Mesendoderm (in vitro differentiated cells): ENCODE data around the gene COL20A1.
"Not testable (repeated sequence)": the region's sequence is repeated elsewhere in the genome, so short reads cannot be mapped to it uniquely, and the experiment has no call there.

ENCODE experiments used
- DNase-seq: peaks from one replicate; pipeline ENCODE4 v3.0.0; 2013
- H2AK5ac ChIP-seq: 2 replicates; pipeline ENCODE4 v1.6.1; 2013; ENCODE audit warnings: low read length, inconsistent platforms
- H2BK120ac ChIP-seq: 2 replicates; pipeline ENCODE4 v1.6.1; 2013; ENCODE audit warnings: low read depth, mild to moderate bottlenecking, low read length, moderate library complexity, mixed read lengths
- H2BK15ac ChIP-seq: replicated peaks from 2 replicates; pipeline ENCODE4 v1.6.1; 2013; ENCODE audit warnings: low read depth, mild to moderate bottlenecking, moderate library complexity
- H2BK5ac ChIP-seq: 2 replicates; pipeline ENCODE4 v1.6.1; 2013; ENCODE audit warnings: low read length, inconsistent platforms
- H3K18ac ChIP-seq: 2 replicates; pipeline ENCODE4 v1.6.1; 2013; ENCODE audit warnings: mild to moderate bottlenecking, low read length, mixed read lengths
- H3K23ac ChIP-seq: one replicate; pipeline ENCODE4 v1.6.1; 2013; ENCODE audit warnings: low read length
- H3K27ac ChIP-seq: 2 replicates; pipeline ENCODE4 v1.5.1; 2013; ENCODE audit warnings: low read depth, mild to moderate bottlenecking, inconsistent platforms, low read length, moderate library complexity
- H3K27me3 ChIP-seq: 2 replicates; pipeline ENCODE4 v1.6.1; 2013; ENCODE audit warnings: low read length, control low read depth, mild to moderate bottlenecking, inconsistent platforms; ENCODE audit not compliant: insufficient read depth, poor library complexity
- H3K36me3 ChIP-seq: 2 replicates; pipeline ENCODE4 v1.6.1; 2013; ENCODE audit warnings: low read length, inconsistent platforms; ENCODE audit not compliant: control insufficient read depth, insufficient read depth
- H3K4ac ChIP-seq: one replicate; pipeline ENCODE4 v1.6.1; 2013; ENCODE audit warnings: low read depth, mild to moderate bottlenecking, low read length, moderate library complexity
- H3K4me1 ChIP-seq: 2 replicates; pipeline ENCODE4 v1.6.1; 2013; ENCODE audit warnings: low read depth, low read length, inconsistent platforms; ENCODE audit not compliant: control insufficient read depth
- H3K4me2 ChIP-seq: 2 replicates; pipeline ENCODE4 v1.6.1; 2013; ENCODE audit warnings: low read length
- H3K4me3 ChIP-seq: 2 replicates; pipeline ENCODE4 v1.5.1; 2013; ENCODE audit warnings: mild to moderate bottlenecking, low read length
- H3K56ac ChIP-seq: one replicate; pipeline ENCODE4 v1.6.1; 2013; ENCODE audit warnings: low read length
- H3K79me1 ChIP-seq: 2 replicates; pipeline ENCODE4 v1.6.1; 2013; ENCODE audit warnings: low read length, inconsistent platforms
- H3K79me2 ChIP-seq: 2 replicates; pipeline ENCODE4 v1.6.1; 2013; ENCODE audit warnings: mild to moderate bottlenecking, low read length; ENCODE audit not compliant: control insufficient read depth, insufficient read depth
- H3K9ac ChIP-seq: 2 replicates; pipeline ENCODE4 v1.6.1; 2013; ENCODE audit warnings: low read length, inconsistent platforms
- H4K5ac ChIP-seq: one replicate; pipeline ENCODE4 v1.6.1; 2013; ENCODE audit warnings: low read length
- H4K8ac ChIP-seq: one replicate; pipeline ENCODE4 v1.6.1; 2013; ENCODE audit warnings: low read depth, mild to moderate bottlenecking, control low read depth, low read length, moderate library complexity
- whole genome bisulfite sequencing: extraction: QIAGEN DNeasy Blood & Tissue Kit; methylation state at CpG from one replicate; pipeline ENCODE4 v1.1.7; 2013; ENCODE audit warnings: low lambda C conversion rate, missing lambda C conversion rate; ENCODE audit not compliant: insufficient coverage; ENCODE audit errors: extremely low coverage; 5-methylcytosine and 5-hydroxymethylcytosine counted together

The COL20A1 gene

DNA sequence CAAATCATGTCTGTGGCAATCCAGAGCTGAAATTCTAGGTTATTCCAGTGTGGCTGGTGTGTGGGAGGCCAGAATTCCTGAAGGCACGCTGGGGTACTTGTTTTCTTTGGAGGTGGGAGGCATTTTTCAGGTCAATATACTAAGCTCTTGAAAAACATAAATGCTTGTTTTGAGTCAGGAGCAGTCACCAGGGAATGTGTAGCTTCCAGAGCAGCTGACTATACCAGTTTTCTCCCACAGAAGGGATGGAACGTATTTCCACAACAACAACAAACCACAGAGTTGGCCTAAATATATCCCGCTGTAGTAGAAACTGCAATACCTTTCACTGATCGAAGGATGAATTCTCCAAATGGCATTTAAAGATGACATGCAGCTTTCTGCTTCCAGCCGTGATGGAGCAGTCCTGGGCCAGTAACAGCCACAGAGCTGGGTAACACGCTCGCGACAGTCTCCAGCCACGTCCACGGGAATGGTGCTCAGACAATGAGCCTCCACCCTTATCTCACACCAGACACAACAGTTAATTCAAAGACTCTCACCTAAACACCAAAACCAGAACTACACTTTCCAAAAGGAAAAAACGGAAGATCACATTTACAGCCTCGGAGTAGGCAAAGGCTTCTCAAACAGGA is 44.9 kb downstream of the COL20A1 start:
- Histone ChIP-seq H4K8ac (no peak overlapping the region), H3K9ac (no peak overlapping the region), H2AK5ac (no peak overlapping the region), H3K18ac (no peak overlapping the region), H3K23ac (no peak overlapping the region), H2BK120ac (no peak overlapping the region), H3K27me3 (no peaks in the 10 kb centered on the region), H3K36me3 (no peaks in the 10 kb centered on the region), H3K4me1 (no peaks in the 10 kb centered on the region), H3K4ac (no peak overlapping the region), H3K79me2 (no peaks in the 10 kb centered on the region), H3K27ac (no peak overlapping the region), H3K4me3 (no peak overlapping the region), H2BK5ac (no peak overlapping the region), H3K79me1 (no peaks in the 10 kb centered on the region), H3K4me2 (no peak overlapping the region), H3K56ac (no peak overlapping the region), H2BK15ac (no peak overlapping the region), H4K5ac (no peak overlapping the region)
- WGBS, result no CpG with 5 or more reads among the region's 12 CpGs
- no peak for DNase-seq

DNA sequence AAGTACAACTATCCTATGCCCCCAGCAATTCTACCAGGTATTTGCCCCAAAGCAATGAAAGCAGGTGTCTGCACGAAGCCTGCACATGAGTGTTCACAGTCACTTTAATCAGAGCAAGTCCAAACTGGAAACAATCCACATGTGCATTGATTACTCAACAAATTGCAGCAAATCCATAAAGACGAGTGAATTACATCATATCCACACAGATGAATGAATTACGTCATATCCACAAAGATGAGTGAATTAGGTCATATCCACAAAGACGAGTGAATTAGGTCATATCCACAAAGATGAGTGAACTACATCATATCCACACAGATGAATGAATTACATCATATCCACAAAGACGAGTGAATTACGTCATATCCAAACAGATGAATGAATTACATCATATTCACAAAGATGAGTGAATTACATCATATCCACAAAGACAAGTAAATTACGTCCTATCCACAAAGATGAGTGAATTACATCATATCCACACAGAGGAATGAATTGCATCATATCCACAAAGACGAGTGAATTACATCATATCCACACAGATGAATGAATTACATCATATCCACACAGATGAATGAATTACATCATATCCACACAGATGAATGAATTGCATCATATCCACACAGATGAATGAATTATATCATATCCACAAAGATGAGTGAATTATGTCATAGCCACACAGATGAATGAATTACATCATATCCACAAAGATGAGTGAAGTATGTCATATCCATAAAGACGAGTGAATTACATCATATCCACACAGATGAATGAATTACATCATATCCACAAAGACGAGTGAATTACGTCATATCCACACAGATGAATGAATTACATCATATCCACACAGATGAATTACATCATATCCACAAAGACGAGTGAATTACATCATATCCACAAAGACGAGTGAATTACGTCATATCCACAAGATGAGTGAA is 46.4 kb downstream of the COL20A1 start:
- H2BK120ac ChIP-seq, H3K18ac ChIP-seq, H3K27me3 ChIP-seq, H4K5ac ChIP-seq, H3K36me3 ChIP-seq, H4K8ac ChIP-seq, H3K79me2 ChIP-seq, H3K4me1 ChIP-seq, H2BK5ac ChIP-seq, H3K56ac ChIP-seq, H3K4me2 ChIP-seq, DNase-seq, H3K4ac ChIP-seq, H3K79me1 ChIP-seq, H3K9ac ChIP-seq, H3K23ac ChIP-seq, H3K4me3 ChIP-seq, H2AK5ac ChIP-seq, H2BK15ac ChIP-seq, H3K27ac ChIP-seq: not testable (repeated sequence)
- WGBS, result no CpG with 5 or more reads among the region's 14 CpGs

DNA sequence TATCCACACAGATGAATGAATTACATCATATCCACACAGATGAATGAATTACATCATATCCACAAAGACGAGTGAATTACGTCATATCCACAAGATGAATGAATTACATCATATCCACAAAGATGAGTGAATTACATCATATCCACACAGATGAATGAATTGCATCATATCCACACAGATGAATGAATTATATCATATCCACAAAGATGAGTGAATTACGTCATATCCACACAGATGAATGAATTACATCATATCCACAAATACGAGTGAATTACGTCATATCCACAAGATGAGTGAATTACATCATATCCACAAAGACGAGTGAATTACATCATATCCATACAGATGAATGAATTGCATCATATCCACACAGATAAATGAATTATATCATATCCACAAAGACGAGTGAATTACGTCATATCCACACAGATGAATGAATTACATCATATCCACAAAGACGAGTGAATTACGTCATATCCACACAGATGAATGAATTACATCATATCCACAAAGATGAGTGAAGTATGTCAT is 47.2 kb downstream of the COL20A1 start:
- not testable (repeated sequence) for H3K23ac ChIP-seq, H3K4me1 ChIP-seq, H3K56ac ChIP-seq, DNase-seq, H3K4me2 ChIP-seq, H3K79me2 ChIP-seq, H4K8ac ChIP-seq, H4K5ac ChIP-seq, H3K36me3 ChIP-seq, H2BK120ac ChIP-seq, H3K9ac ChIP-seq, H3K4ac ChIP-seq, H3K27ac ChIP-seq, H3K27me3 ChIP-seq, H3K4me3 ChIP-seq, H3K79me1 ChIP-seq, H2BK15ac ChIP-seq, H2BK5ac ChIP-seq, H2AK5ac ChIP-seq, H3K18ac ChIP-seq
- WGBS, result no CpG with 5 or more reads among the region's 10 CpGs

DNA sequence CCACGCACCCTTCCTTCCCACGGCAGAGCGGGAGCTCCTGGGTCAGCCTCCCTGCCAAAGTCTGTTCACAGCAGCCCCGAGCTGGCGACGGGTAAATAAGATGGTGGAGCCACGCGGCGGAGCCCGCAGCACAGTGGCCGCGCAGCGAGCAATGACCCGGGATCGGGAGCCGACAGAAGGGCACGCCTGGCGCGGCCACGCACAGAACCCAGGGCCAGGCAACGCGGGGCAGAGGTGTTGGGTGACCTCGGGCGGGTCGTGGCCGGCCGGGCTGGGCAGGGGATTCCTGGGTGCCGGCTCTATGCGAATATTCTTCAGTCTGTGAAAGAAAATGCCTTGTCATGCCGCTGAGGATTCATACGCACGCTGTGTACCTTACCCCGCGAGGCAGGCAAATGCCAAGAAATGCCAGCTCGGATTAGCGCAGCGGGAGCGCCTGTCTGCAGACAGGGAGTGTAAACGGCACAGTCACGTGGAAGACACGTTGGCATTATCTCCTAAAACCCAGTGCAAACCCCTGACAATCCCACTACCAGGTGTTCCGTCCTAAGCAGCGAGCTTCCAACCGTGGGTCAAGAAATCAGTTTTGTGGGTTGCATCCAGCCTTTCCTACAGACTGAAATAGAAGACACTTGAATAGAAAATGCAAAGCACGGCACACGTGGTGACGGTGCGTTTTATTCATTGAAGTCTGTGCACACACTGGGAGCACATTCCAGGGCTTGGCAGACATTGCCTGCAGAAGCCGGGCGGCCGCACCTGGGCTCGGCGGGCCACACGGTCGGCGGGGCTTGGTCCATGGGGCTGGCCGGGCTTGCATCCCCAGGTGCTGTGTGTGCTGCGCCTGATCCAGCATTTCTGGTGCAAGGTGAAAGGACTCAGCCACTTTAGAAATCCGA is 49.8 kb downstream of the COL20A1 start:
- Histone ChIP-seq H3K4me1 (no peaks in the 10 kb centered on the region), H4K8ac (no peak overlapping the region), H3K79me1 (no peaks in the 10 kb centered on the region), H2AK5ac (no peak overlapping the region), H3K9ac (no peak overlapping the region), H4K5ac (no peak overlapping the region), H2BK15ac (no peak overlapping the region), H2BK5ac (no peak overlapping the region), H2BK120ac (no peak overlapping the region), H3K27me3 (no peaks in the 10 kb centered on the region), H3K4me2 (no peak overlapping the region), H3K4ac (no peak overlapping the region), H3K79me2 (no peaks in the 10 kb centered on the region), H3K23ac (no peak overlapping the region), H3K27ac (no peak overlapping the region), H3K56ac (no peak overlapping the region), H3K4me3 (no peak overlapping the region), H3K36me3 (no peaks in the 10 kb centered on the region), H3K18ac (no peak overlapping the region)
- no peak for DNase-seq
- no CpG with 5 or more reads among the region's 59 CpGs for WGBS

GRCh38 chr20:63343460-63344445 is 50.8 kb downstream of the COL20A1 start:
- no peak overlapping the region for H4K8ac ChIP-seq
- H3K4ac ChIP-seq, result no peak overlapping the region
- no peaks in the 10 kb centered on the region for H3K79me2 ChIP-seq
- DNase-seq, result no peak
- no peak overlapping the region for H2BK15ac ChIP-seq
- H2BK120ac ChIP-seq, result no peak overlapping the region
- H3K9ac ChIP-seq, result no peak overlapping the region
- H3K23ac ChIP-seq, result no peak overlapping the region
- H3K27me3 ChIP-seq, result no peaks in the 10 kb centered on the region
- H2AK5ac ChIP-seq, result no peak overlapping the region
- H3K4me1 ChIP-seq, result no peaks in the 10 kb centered on the region
- WGBS, result no CpG with 5 or more reads among the region's 37 CpGs
- no peaks in the 10 kb centered on the region for H3K79me1 ChIP-seq
- H3K36me3 ChIP-seq, result no peaks in the 10 kb centered on the region
- no peak overlapping the region for H4K5ac ChIP-seq
- no peak overlapping the region for H3K4me3 ChIP-seq
- H3K56ac ChIP-seq, result no peak overlapping the region
- H3K18ac ChIP-seq, result no peak overlapping the region
- H3K4me2 ChIP-seq, result no peak overlapping the region
- no peak overlapping the region for H3K27ac ChIP-seq
- H2BK5ac ChIP-seq, result no peak overlapping the region
